H9 (cell line): ENCODE data around the gene ZFP36L1. TPM values are rescaled to one million over a fixed set of nuclear protein-coding genes. Genes with fewer than 3 reads are reported as not detected.

Source experiments
- DNase-seq: peaks from one replicate; pipeline ENCODE4 v3.0.0-alpha.2; 2017
- H2AFZ ChIP-seq: one replicate; pipeline ENCODE4 v1.6.1; 2013; ENCODE audit warnings: mild to moderate bottlenecking, low read length, control low read depth, moderate library complexity
- H2AK5ac ChIP-seq: 2 replicates; pipeline ENCODE4 v1.6.1; 2013; ENCODE audit warnings: low read length, control low read depth, mixed read lengths; ENCODE audit not compliant: insufficient read length
- H2BK120ac ChIP-seq: one replicate; pipeline ENCODE4 v1.6.1; 2013; ENCODE audit warnings: low read depth, mild to moderate bottlenecking, low read length, control low read depth, inconsistent platforms; ENCODE audit not compliant: poor library complexity, severe bottlenecking
- H2BK12ac ChIP-seq: 2 replicates; pipeline ENCODE4 v1.6.1; 2013; ENCODE audit warnings: low read length, control low read depth, mixed read lengths, low read depth; ENCODE audit not compliant: insufficient read length
- H2BK15ac ChIP-seq: 2 replicates; pipeline ENCODE4 v1.6.1; 2013; ENCODE audit warnings: low read depth, low read length, control low read depth
- H2BK20ac ChIP-seq: one replicate; pipeline ENCODE4 v1.6.1; 2013; ENCODE audit warnings: low read depth, mild to moderate bottlenecking, low read length, control low read depth, inconsistent platforms; ENCODE audit not compliant: poor library complexity, severe bottlenecking
- H2BK5ac ChIP-seq: 2 replicates; pipeline ENCODE4 v1.6.1; 2013; ENCODE audit warnings: low read length, control low read depth, mixed read lengths; ENCODE audit not compliant: insufficient read length
- H3K14ac ChIP-seq: 2 replicates; pipeline ENCODE4 v1.6.1; 2013; ENCODE audit warnings: low read length, control low read depth; ENCODE audit not compliant: insufficient read depth
- H3K18ac ChIP-seq: 2 replicates; pipeline ENCODE4 v1.6.1; 2013; ENCODE audit warnings: low read depth, mild to moderate bottlenecking, mixed read lengths, low read length, control low read depth; ENCODE audit not compliant: insufficient read length
- H3K23ac ChIP-seq: 2 replicates; pipeline ENCODE4 v1.6.1; 2013; ENCODE audit warnings: low read length, control low read depth, mixed read lengths, low read depth; ENCODE audit not compliant: insufficient read length
- H3K23me2 ChIP-seq: 2 replicates; pipeline ENCODE4 v1.6.1; 2013; ENCODE audit warnings: low read depth, mild to moderate bottlenecking, mixed read lengths, low read length, control low read depth; ENCODE audit not compliant: insufficient read length, poor library complexity, severe bottlenecking
- H3K27ac ChIP-seq: 2 replicates; pipeline ENCODE4 v1.5.1; 2013; ENCODE audit warnings: low read length, control low read depth, mixed read lengths, low read depth; ENCODE audit not compliant: insufficient read length
- H3K27me3 ChIP-seq: 2 replicates; pipeline ENCODE4 v1.6.1; 2013; ENCODE audit warnings: low read length, control low read depth, inconsistent platforms; ENCODE audit not compliant: insufficient read depth
- H3K4ac ChIP-seq: 2 replicates; pipeline ENCODE4 v1.6.1; 2013; ENCODE audit warnings: low read depth, mild to moderate bottlenecking, control low read depth, inconsistent platforms, low read length, moderate library complexity
- H3K4me1 ChIP-seq: 2 replicates; pipeline ENCODE4 v1.6.1; 2013; ENCODE audit warnings: low read length, control low read depth, inconsistent platforms; ENCODE audit not compliant: insufficient read depth
- H3K4me2 ChIP-seq: 2 replicates; pipeline ENCODE4 v1.6.1; 2013; ENCODE audit warnings: low read length, control low read depth, mixed read lengths; ENCODE audit not compliant: insufficient read length, insufficient read depth
- H3K56ac ChIP-seq: 2 replicates; pipeline ENCODE4 v1.6.1; 2013; ENCODE audit warnings: low read depth, mild to moderate bottlenecking, mixed read lengths, low read length, control low read depth; ENCODE audit not compliant: insufficient read length
- H3K79me1 ChIP-seq: 2 replicates; pipeline ENCODE4 v1.6.1; 2013; ENCODE audit warnings: low read depth, mild to moderate bottlenecking, moderate library complexity, low read length, control low read depth, inconsistent platforms; ENCODE audit not compliant: insufficient read depth, poor library complexity, severe bottlenecking
- H3K79me2 ChIP-seq: 2 replicates; pipeline ENCODE4 v1.6.1; 2013; ENCODE audit warnings: low read length, control low read depth, inconsistent platforms; ENCODE audit not compliant: insufficient read depth
- H3K9ac ChIP-seq: 2 replicates; pipeline ENCODE4 v1.6.1; 2013; ENCODE audit warnings: low read length, control low read depth, mixed read lengths; ENCODE audit not compliant: insufficient read length; ENCODE audit errors: extremely low read depth
- H3K9me3 ChIP-seq: one replicate; pipeline ENCODE4 v1.6.1; 2013; ENCODE audit warnings: low read depth, low read length, inconsistent platforms; ENCODE audit not compliant: control insufficient read depth
- H3T11ph ChIP-seq: one replicate; pipeline ENCODE4 v1.6.1; 2013; ENCODE audit warnings: mild to moderate bottlenecking, low read length, control low read depth, inconsistent platforms
- H4K20me1 ChIP-seq: one replicate; pipeline ENCODE4 v1.6.1; 2013; ENCODE audit not compliant: control insufficient read depth, insufficient read length, insufficient read depth
- H4K5ac ChIP-seq: 2 replicates; pipeline ENCODE4 v1.6.1; 2013; ENCODE audit warnings: low read depth, mild to moderate bottlenecking, mixed read lengths, low read length, control low read depth; ENCODE audit not compliant: insufficient read length
- H4K8ac ChIP-seq: replicated peaks from 2 replicates; pipeline ENCODE4 v1.6.1; 2013; ENCODE audit warnings: low read length, control low read depth, mixed read lengths, low read depth; ENCODE audit not compliant: insufficient read length
- H4K91ac ChIP-seq: 2 replicates; pipeline ENCODE4 v1.6.1; 2013; ENCODE audit warnings: low read depth, mild to moderate bottlenecking, moderate library complexity, mixed read lengths, low read length, control low read depth; ENCODE audit not compliant: insufficient read length
- H3K27ac Mint-ChIP-seq, 3 experiments: 2 replicates in 2 of 3; 3 replicates in 1 of 3; pipeline ENCODE4 v1.8.0; 2020 to 2021; ENCODE audit warnings: mixed read lengths in 3 of 3, mild to moderate bottlenecking in 1 of 3, moderate library complexity in 1 of 3
- H3K27me3 Mint-ChIP-seq: 2 replicates; pipeline ENCODE4 v1.8.0; 2021; ENCODE audit warnings: low read depth, mild to moderate bottlenecking, moderate library complexity, mixed read lengths
- H3K36me3 Mint-ChIP-seq, 3 experiments: 2 replicates in 2 of 3; 3 replicates in 1 of 3; pipeline ENCODE4 v1.8.0; 2020 to 2021; ENCODE audit warnings: low read depth in 3 of 3, mixed read lengths in 3 of 3; ENCODE audit not compliant: insufficient read depth in 1 of 3
- H3K4me1 Mint-ChIP-seq, 2 experiments: 2 replicates each; pipeline ENCODE4 v1.8.0; 2020; ENCODE audit warnings: mixed read lengths in 2 of 2
- H3K4me3 Mint-ChIP-seq, 2 experiments: 2 replicates in 1 of 2; 3 replicates in 1 of 2; pipeline ENCODE4 v1.8.0; 2020 to 2021; ENCODE audit warnings: mild to moderate bottlenecking in 2 of 2, mixed read lengths in 2 of 2, moderate library complexity in 1 of 2
- H3K9me3 Mint-ChIP-seq, 2 experiments: 2 replicates in 1 of 2; 3 replicates in 1 of 2; pipeline ENCODE4 v1.8.0; 2020; ENCODE audit warnings: mild to moderate bottlenecking in 2 of 2, mixed read lengths in 2 of 2, moderate library complexity in 1 of 2
- WGBS: extraction: QIAGEN DNeasy Blood & Tissue Kit; methylation state at CpG from one replicate; pipeline ENCODE4 v1.1.7; 2013; ENCODE audit warnings: missing lambda C conversion rate, low lambda C conversion rate, mixed read lengths; ENCODE audit not compliant: insufficient read length; ENCODE audit errors: extremely low coverage; 5-methylcytosine and 5-hydroxymethylcytosine counted together
- total RNA-seq: library from RNA; stranded (reverse); gene quantifications from 2 replicates; pipeline ENCODE4 v1.2.1, GENCODE V29; 2021
- TF ChIP-seq, protein P1 (sequence below): fragments of 200-600 bp; sonication (generic); conservative IDR thresholded peaks from 3 replicates; pipeline ENCODE4 v1.8.0; 2021; ENCODE audit warnings: antibody characterized with exemption, mild to moderate bottlenecking

ZFP36L1 gene
- total RNA-seq, 1 experiment from 2014 or later, result 109 TPM

DNA sequence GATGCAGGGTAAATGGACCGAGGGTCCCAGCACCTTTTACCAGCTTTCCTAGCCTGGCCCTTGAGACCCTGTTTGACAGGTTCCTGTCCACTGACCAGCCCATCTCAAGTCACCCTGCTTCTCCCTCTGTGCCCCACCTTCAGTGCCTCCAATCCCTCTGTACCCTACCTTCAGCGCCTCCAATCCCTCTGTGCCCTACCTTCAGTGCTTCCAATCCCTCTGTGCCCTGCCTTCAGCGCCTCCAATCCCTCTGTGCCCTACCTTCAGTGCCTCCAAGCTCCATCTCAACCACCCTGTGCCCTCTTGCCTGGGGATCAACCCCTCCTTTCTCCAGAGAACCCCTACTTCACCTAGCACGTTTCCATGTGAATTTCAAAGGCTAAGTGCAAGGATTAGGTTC lies 54.3 kb downstream of the ZFP36L1 start:
- peaks cover 0 to 17% of the 10 kb centered on the region in 2 experiments; a peak in 3 of 4 replicates for H3K4me1 Mint-ChIP-seq
- Histone ChIP-seq H3K9ac (no peak overlapping the region), H2BK15ac (no peak overlapping the region), H3K4me2 (no peak overlapping the region), H3K27ac (no peak overlapping the region), H2BK5ac (no peak overlapping the region), H3K4me1 (no peaks in the 10 kb centered on the region), H3K18ac (no peak overlapping the region), H3K4ac (no peak overlapping the region), H3K23ac (no peak overlapping the region), H4K91ac (no peak overlapping the region), H3K79me2 (no peaks in the 10 kb centered on the region), H2BK20ac (no peak overlapping the region), H3K56ac (no peak overlapping the region), H2BK12ac (no peak overlapping the region), H4K20me1 (no peaks in the 10 kb centered on the region), H4K5ac (no peak overlapping the region), H3K23me2 (no peaks in the 10 kb centered on the region), H3K9me3 (no peaks in the 10 kb centered on the region), H3K27me3 (no peaks in the 10 kb centered on the region), H3K14ac (no peak overlapping the region), H2BK120ac (no peak overlapping the region), H3T11ph (no peak overlapping the region), H2AK5ac (no peak overlapping the region), H4K8ac (no peak overlapping the region), H2AFZ (no peak overlapping the region), H3K79me1 (no peaks in the 10 kb centered on the region)
- TF ChIP-seq, protein P1, sequence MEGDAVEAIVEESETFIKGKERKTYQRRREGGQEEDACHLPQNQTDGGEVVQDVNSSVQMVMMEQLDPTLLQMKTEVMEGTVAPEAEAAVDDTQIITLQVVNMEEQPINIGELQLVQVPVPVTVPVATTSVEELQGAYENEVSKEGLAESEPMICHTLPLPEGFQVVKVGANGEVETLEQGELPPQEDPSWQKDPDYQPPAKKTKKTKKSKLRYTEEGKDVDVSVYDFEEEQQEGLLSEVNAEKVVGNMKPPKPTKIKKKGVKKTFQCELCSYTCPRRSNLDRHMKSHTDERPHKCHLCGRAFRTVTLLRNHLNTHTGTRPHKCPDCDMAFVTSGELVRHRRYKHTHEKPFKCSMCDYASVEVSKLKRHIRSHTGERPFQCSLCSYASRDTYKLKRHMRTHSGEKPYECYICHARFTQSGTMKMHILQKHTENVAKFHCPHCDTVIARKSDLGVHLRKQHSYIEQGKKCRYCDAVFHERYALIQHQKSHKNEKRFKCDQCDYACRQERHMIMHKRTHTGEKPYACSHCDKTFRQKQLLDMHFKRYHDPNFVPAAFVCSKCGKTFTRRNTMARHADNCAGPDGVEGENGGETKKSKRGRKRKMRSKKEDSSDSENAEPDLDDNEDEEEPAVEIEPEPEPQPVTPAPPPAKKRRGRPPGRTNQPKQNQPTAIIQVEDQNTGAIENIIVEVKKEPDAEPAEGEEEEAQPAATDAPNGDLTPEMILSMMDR, result no peak
- no peak for DNase-seq
- H3K9me3 Mint-ChIP-seq, result peaks cover 7 to 12% of the 10 kb centered on the region in 2 experiments; a peak in 4 of 5 replicates
- peaks cover 0 to 5% (median 0%) of the 10 kb centered on the region in 3 experiments; a peak in 2 of 7 replicates for H3K36me3 Mint-ChIP-seq
- H3K27ac Mint-ChIP-seq, result no peak overlapping the region
- H3K27me3 Mint-ChIP-seq, result peaks cover 9% of the 10 kb centered on the region
- no CpG with 5 or more reads among the region's 4 CpGs for WGBS
- no peak overlapping the region for H3K4me3 Mint-ChIP-seq

Other genes with a start within 250 kb of the ZFP36L1 start
- 218 and 219 TPM in 2 replicates for gene ACTN1, start 186.2 kb upstream of the ZFP36L1 start, total RNA-seq